MM.1S (cell line): ENCODE results near the gene MBOAT1.
A peak's percentile ranks its signal among the peaks of the same experiment; 100 is the strongest.

Experiments used
- DNase-seq: peaks from one replicate; pipeline ENCODE4 v3.0.0-alpha.2; 2015
- H2AFZ ChIP-seq: fragments of 300-600 bp; sonication (generic); 2 replicates; pipeline ENCODE4 v1.6.0; 2016; ENCODE audit warnings: antibody characterized with exemption, low read length
- H3F3A ChIP-seq: fragments of 300-600 bp; sonication (generic); 2 replicates; pipeline ENCODE4 v1.6.1; 2016; ENCODE audit warnings: mild to moderate bottlenecking, antibody characterized with exemption, low read length, moderate library complexity, mixed read lengths; ENCODE audit not compliant: insufficient read depth
- H3K27ac ChIP-seq: fragments of 300-600 bp; sonication (generic); 2 replicates; pipeline ENCODE4 v1.5.1; 2016; ENCODE audit warnings: mild to moderate bottlenecking, low read length
- H3K27me3 ChIP-seq: fragments of 300-600 bp; sonication (generic); replicated peaks from 2 replicates; pipeline ENCODE4 v1.6.0; 2016; ENCODE audit warnings: low read length; ENCODE audit not compliant: insufficient read depth
- H3K36me3 ChIP-seq: fragments of 300-600 bp; sonication (generic); replicated peaks from 2 replicates; pipeline ENCODE4 v1.6.1; 2016; ENCODE audit warnings: mild to moderate bottlenecking, low read length, mixed read lengths; ENCODE audit not compliant: insufficient read depth
- H3K4me1 ChIP-seq: fragments of 300-600 bp; sonication (generic); 2 replicates; pipeline ENCODE4 v1.6.1; 2016; ENCODE audit warnings: low read length, mixed read lengths
- H3K4me2 ChIP-seq: fragments of 300-600 bp; sonication (generic); 2 replicates; pipeline ENCODE4 v1.6.0; 2016; ENCODE audit warnings: low read depth, low read length
- H3K4me3 ChIP-seq: fragments of 300-600 bp; sonication (generic); 2 replicates; pipeline ENCODE4 v1.5.1; 2016; ENCODE audit warnings: low read length, mixed read lengths
- H3K79me2 ChIP-seq: fragments of 300-600 bp; sonication (generic); 2 replicates; pipeline ENCODE4 v1.6.1; 2016; ENCODE audit warnings: mixed run types, low read length, mixed read lengths
- H3K9ac ChIP-seq: fragments of 300-600 bp; sonication (generic); 2 replicates; pipeline ENCODE4 v1.6.1; 2016; ENCODE audit warnings: low read length, mixed read lengths
- H3K9me2 ChIP-seq: fragments of 300-600 bp; sonication (generic); replicated peaks from 2 replicates; pipeline ENCODE4 v1.6.1; 2016; ENCODE audit warnings: mild to moderate bottlenecking, low read length, mixed read lengths; ENCODE audit not compliant: insufficient read depth
- H3K9me3 ChIP-seq: fragments of 300-600 bp; sonication (generic); replicated peaks from 2 replicates; pipeline ENCODE4 v1.6.1; 2016; ENCODE audit warnings: mild to moderate bottlenecking, low read length, mixed read lengths; ENCODE audit not compliant: insufficient read depth
- H4K20me1 ChIP-seq: fragments of 300-600 bp; sonication (generic); 2 replicates; pipeline ENCODE4 v1.6.1; 2016; ENCODE audit warnings: mild to moderate bottlenecking, low read length, moderate library complexity, mixed read lengths; ENCODE audit not compliant: insufficient read depth
- CTCF ChIP-seq: fragments of 300-600 bp; sonication (generic); IDR thresholded peaks from 2 replicates; pipeline ENCODE4 v1.5.1; 2016; ENCODE audit warnings: antibody characterized with exemption, low read length, mixed read lengths
- EZH2 ChIP-seq: fragments of 300-600 bp; sonication (generic); optimal IDR thresholded peaks from 2 replicates; pipeline ENCODE3; 2017; ENCODE audit warnings: low read depth, mild to moderate bottlenecking, antibody characterized with exemption, low read length, mixed read lengths
- EZH2phosphoT487 ChIP-seq: fragments of 300-600 bp; sonication (generic); IDR thresholded peaks from 2 replicates; pipeline ENCODE4 v1.6.1; 2018; ENCODE audit warnings: antibody characterized with exemption, low read length

Gene MBOAT1

GRCh38 chr6:20203561-20204511 is 8.4 kb downstream of the MBOAT1 start:
- H2AFZ ChIP-seq, result no peak overlapping the region

DNA sequence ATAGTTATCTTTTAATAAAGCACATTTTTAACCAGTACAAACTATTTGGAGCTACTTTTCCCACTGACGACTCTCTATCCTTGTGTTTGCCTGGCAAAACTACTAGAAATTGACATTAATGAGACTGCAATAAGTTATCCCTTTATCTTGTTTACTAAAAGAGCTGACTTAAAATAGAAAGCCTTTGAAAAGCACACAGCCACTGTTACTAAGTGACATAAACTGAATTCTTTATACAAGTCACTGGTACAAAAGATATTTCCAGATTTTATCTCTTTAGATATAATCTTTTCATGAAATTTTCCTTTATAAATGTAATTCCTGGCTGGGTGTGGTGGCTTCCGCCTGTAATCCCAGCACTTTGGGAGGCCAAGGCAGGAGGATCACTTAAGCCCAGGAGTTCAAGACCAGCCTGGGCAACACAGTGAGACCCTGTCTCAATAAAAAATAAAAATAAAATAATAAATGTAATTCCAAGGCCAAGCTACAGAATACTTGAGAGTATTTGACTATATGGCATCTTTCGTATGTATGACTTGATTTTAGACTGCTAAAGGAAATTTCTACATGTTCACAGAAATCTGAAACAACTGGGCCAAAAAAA is 9.5 kb downstream of the MBOAT1 start:
- Histone ChIP-seq H3F3A (peaks cover 53% of the 10 kb centered on the region), H3K9me2 (no peaks in the 10 kb centered on the region), H4K20me1 (no peaks in the 10 kb centered on the region), H3K36me3 (no peaks in the 10 kb centered on the region), H3K9ac (peak overlapping the region; percentile 67), H3K79me2 (peaks cover 89% of the 10 kb centered on the region), H3K9me3 (no peaks in the 10 kb centered on the region), H3K4me1 (peaks cover 78% of the 10 kb centered on the region), H2AFZ (no peak overlapping the region), H3K27ac (peak overlapping the region; percentile 95), H3K4me2 (peak overlapping the region; percentile 82), H3K27me3 (no peaks in the 10 kb centered on the region), H3K4me3 (peak overlapping the region; percentile 31; the same call in 1 of the 2 replicates)
- DNase-seq, result no peak
- TF ChIP-seq CTCF (no peak), EZH2phosphoT487 (no peak), EZH2 (no peak)

More at GRCh38 chr6:20203561-20204511, 8.4 kb downstream of the MBOAT1 start:
- peak overlapping the region; percentile 24; the same call in 1 of the 2 replicates for H3K9ac ChIP-seq
- no peaks in the 10 kb centered on the region for H4K20me1 ChIP-seq
- peak overlapping the region; percentile 82 for H3K4me2 ChIP-seq
- H3K4me3 ChIP-seq, result no peak overlapping the region
- no peaks in the 10 kb centered on the region for H3K27me3 ChIP-seq
- H3K9me3 ChIP-seq, result no peaks in the 10 kb centered on the region
- TF ChIP-seq CTCF, result no peak
- TF ChIP-seq EZH2phosphoT487, result no peak
- no peak for TF ChIP-seq EZH2
- peaks cover 75% of the 10 kb centered on the region for H3K4me1 ChIP-seq
- no peaks in the 10 kb centered on the region for H3K36me3 ChIP-seq
- H3K79me2 ChIP-seq, result peaks cover 91% of the 10 kb centered on the region
- H3F3A ChIP-seq, result peaks cover 47% of the 10 kb centered on the region
- no peaks in the 10 kb centered on the region for H3K9me2 ChIP-seq
- DNase-seq, result peak; percentile 7
- H3K27ac ChIP-seq, result peak overlapping the region; percentile 95

DNA sequence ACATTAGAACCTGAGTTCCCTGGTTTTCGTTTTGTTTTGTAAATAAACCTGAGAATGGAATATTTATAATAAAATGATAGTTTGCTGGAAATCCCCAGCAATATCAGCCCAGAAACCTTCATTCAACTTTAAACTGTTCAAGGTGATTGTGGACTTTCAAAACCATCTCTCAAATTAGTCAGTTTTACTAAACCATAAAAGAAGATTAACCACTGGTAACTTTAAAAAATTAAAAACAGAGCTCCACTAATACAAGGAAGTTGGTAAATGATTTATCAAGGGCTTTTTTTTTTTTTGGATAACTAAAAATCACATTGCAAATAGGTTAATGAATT is 10.0 kb downstream of the MBOAT1 start:
- H4K20me1 ChIP-seq, result no peaks in the 10 kb centered on the region
- peaks cover 56% of the 10 kb centered on the region for H3F3A ChIP-seq
- no peak for TF ChIP-seq CTCF
- no peak for TF ChIP-seq EZH2phosphoT487
- TF ChIP-seq EZH2, result no peak
- peaks cover 76% of the 10 kb centered on the region for H3K4me1 ChIP-seq
- DNase-seq, result peak; percentile 36
- peak overlapping the region; percentile 31; the same call in 1 of the 2 replicates for H3K4me3 ChIP-seq
- peak overlapping the region; percentile 82 for H3K4me2 ChIP-seq
- H3K27ac ChIP-seq, result peak overlapping the region; percentile 95
- peak overlapping the region; percentile 67 for H3K9ac ChIP-seq
- no peaks in the 10 kb centered on the region for H3K36me3 ChIP-seq
- H3K79me2 ChIP-seq, result peaks cover 87% of the 10 kb centered on the region
- H3K9me3 ChIP-seq, result no peaks in the 10 kb centered on the region
- no peaks in the 10 kb centered on the region for H3K27me3 ChIP-seq
- H3K9me2 ChIP-seq, result no peaks in the 10 kb centered on the region
- no peak overlapping the region for H2AFZ ChIP-seq
